HG03442 (cell line): Measurements from ENCODE around the gene KLRC1.
"Not testable (repeated sequence)": the region's sequence is repeated elsewhere in the genome, so short reads cannot be mapped to it uniquely, and the experiment has no call there.

Experiments used
- ATAC-seq: cut with Tn5 transposase; IDR thresholded peaks from one replicate; pipeline ENCODE4 v1.9.1; 2021; ENCODE audit warnings: mild to moderate bottlenecking, moderate library complexity; ENCODE audit not compliant: unreplicated experiment

KLRC1 gene

GRCh38 chr12:10453156-10453555 lies at the start of gene KLRC1:
Gene KLRC1 (minus strand): TSS chr12:10453377. CDS start chr12:10451156, 2,221 bp downstream.
- ATAC-seq: no peak

- ATAC-seq: no peak
These were observed 47.9 kb upstream of the KLRC1 start for GRCh38 chr12:10501030-10501429.

- ATAC-seq: no peak
These were observed 44.9 kb upstream of the KLRC1 start for GRCh38 chr12:10498042-10498441.

GRCh38 chr12:10497602-10498001 lies 44.4 kb upstream of the KLRC1 start:
- ATAC-seq: no peak

GRCh38 chr12:10491766-10492165 lies 38.6 kb upstream of the KLRC1 start:
- ATAC-seq: no peak

DNA sequence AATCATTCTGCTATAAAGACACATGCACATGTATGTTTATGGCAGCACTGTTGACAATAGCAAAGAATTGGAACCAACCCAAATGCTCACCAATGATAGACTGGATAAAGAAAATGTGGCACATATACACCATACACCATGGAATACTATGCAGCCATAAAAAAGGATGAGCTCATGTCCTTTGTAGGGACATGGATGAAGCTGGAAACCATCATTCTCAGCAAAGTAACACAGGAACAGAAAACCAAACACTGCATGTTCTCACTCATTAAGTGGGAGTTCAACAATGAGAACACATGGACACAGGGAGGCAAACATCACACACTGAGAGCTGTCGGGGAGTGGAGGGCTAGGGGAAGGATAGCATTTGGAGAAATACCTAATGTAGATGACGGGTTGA lies 34.2 kb upstream of the KLRC1 start:
- ATAC-seq: not testable (repeated sequence)

DNA sequence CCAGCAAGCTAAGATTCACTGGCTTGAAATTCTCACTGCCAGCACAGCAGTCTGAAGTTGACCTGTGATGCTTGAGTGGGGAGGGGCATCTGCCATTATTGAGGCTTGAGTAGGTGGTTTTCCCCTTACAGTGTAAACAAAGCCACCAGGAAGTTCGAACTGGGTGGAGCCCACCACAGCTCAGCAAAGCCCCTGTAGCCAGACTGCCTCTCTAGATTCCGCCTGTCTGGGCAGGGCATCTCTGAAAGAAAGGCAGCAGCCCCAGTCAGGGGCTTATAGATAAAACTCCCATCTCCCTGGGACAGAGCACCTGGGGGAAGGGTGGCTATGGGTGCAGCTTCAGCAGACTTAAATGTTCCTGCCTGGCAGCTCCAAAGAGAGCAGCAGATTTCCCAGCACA lies 28.7 kb upstream of the KLRC1 start:
- ATAC-seq: not testable (repeated sequence)

DNA sequence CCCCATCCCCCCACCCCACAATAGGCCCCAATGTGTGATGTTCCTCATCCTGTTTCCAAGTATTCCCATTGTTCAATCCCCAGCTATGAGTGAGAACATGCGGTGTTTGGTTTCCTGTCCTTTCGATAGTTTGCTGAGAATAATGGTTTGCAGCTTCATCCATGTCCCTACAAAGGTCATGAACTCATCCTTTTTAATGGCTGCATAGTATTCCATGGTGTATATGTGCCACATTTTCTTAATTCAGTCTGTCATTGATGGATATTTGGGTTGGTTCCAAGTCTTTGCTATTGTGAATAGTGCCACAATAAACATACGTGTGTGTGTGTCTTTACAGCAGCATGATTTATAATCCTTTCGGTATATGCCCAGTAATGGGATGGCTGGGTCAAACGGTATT lies 19.6 kb upstream of the KLRC1 start:
- ATAC-seq: not testable (repeated sequence)

GRCh38 chr12:10469701-10470100 lies 16.5 kb upstream of the KLRC1 start:
- ATAC-seq: no peak

DNA sequence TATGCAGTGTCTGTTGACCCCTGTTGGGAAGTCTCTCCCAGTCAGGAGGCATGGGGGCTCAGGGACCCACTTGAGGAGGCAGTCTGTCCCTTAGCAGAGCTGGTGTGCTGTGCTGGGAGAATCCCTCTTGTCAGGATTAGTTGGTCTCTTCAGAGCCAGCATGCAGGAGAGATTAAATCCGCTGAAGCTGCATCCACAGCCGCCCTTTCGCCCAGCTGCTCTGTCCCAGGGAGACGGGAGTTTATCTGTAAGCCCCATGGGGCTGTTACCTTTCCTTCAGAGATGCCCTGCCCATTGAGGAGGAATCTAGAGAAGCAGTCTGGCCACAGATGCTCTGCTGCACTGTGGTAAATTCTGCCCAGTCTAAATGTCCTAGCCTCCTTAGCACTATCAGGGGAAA lies 13.1 kb upstream of the KLRC1 start:
- no peak for ATAC-seq

- ATAC-seq: no peak
These were observed 4.6 kb upstream of the KLRC1 start for GRCh38 chr12:10457760-10458159.

DNA sequence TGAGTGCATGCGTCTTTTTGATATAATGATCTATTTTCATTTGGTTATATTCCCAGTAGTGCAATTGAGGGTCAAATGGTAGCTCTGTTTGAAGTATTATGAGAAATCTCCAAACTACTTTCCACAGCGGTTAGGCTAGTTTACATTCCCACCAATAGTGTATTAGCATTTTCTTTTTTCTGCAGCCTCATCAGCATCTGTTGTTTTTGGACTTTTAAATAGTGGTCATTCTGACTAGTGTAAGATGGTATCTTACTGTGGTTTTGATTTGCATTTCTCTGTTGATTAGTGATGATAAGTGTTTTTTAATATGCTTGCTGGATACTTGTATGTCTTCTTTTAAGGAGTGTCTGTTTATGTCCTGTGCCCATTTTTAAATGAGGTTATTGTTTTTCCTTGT lies 3.7 kb upstream of the KLRC1 start:
- ATAC-seq: no peak

DNA sequence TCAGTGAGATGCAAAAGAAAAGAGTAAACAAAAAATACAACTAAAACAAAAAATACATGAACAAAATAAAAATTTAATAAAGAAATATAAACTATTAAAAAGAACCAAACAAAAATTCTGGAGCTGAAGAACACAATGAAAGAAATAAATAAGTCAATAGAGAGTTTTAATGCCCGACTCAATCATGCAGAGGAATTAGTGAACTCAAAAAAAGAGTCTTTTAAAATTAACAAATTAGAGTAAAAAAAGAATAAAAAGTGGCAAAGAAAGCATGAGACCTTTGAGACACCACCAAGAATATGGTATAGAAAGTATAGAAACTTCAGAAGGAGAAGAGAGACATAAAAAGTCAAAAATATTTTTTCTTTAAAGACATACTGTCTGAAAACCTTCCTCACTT lies 2.6 kb upstream of the KLRC1 start:
- no peak for ATAC-seq

DNA sequence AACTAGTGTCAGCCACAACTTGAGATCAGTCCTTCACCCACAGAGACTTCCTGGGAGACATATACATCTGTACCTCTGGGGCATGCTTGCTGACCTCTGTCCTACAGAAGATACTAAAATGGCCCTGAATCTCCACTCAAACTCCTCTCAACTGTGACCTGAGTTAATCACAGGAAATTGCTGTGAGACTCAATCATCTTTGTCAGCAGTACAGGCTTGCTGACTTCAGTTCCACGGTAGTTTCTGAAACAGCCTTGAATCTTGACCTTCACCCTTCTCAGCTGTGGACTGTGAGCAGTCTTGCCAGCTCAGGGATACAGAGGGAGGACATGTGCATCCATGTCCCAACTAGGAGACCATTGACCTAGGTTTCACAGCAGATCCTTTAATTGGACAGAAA lies 1.4 kb upstream of the KLRC1 start:
- ATAC-seq: no peak

DNA sequence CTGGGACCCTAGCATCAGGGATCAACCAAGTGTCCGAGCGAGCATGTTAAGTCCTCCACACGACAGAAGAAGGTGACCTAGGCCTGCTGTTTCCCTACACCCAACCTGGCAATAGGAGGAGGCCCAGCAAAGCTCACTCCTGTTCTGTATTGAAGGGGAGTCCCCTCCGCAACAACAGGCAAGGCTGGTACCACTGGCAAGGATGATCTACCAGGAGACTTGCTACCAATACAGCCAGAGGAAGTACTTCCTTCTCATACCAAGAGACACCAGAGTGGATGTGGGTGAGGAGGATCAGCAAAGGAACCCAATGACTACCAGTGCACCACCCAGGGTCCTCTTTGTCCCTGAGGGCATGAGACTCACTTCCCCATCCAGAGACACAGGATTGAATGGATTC lies 4.9 kb downstream of the KLRC1 start:
- no peak for ATAC-seq

- not testable (repeated sequence) for ATAC-seq
These were observed 7.1 kb downstream of the KLRC1 start for GRCh38 chr12:10446052-10446451.

- ATAC-seq: not testable (repeated sequence)
These were observed 12.0 kb downstream of the KLRC1 start for GRCh38 chr12:10441144-10441543.

DNA sequence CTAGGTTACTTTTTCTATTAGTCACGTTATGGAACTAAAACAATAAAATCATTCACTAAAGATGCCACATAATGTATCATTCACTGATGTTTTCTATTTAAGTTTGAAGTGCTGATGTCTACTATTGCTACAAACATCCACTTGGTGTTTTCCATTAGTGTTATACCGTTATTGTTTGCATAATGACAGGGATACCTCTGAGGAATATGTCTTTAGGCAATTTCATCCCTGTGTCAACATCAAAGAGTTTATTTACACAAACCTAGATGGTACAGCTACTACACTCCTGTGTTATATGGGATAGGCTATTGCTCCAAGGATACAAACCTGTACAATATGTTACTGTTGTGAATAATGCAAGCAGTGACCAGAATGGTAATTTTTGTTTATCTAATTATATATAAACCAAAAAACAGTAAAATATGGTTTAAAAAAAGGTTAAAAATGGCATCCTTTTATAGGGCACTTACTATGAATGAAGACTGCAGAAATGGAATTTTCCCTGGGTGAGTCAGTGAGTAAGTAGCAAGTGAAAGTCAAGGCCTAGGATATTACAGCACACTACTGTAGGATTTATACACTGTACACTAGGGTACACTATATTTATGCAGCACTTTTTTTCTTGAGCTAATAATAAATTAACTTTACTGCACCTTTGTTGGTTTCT lies 13.4 kb downstream of the KLRC1 start:
- ATAC-seq: not testable (repeated sequence)

DNA sequence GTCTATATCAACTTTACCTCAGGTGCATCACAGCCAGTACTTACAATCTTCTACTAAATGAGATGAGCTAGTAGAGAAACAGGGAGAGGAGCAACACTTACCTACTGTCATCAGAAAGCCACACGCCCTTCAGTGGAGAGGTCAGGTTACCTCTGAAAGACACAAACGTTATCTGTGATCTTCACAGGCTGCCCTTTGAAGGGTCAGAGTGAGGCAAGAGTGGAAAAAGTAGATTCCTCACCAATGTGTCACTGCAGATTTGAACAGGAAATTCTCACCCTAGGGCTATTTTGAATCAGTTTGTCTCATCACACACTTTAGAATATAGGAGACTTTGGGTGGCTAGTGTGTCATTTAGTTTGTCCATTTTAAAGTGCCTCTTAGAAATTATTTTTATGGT lies 15.6 kb downstream of the KLRC1 start:
- not testable (repeated sequence) for ATAC-seq

GRCh38 chr12:10435816-10436215 lies 17.4 kb downstream of the KLRC1 start, which contains the start of gene KLRC2:
Gene KLRC2 (minus strand): TSS chr12:10436010. CDS start chr12:10435986, 24 bp downstream.
- ATAC-seq: not testable (repeated sequence)

- not testable (repeated sequence) for ATAC-seq
These were observed 22.6 kb downstream of the KLRC1 start for GRCh38 chr12:10430623-10431022.

DNA sequence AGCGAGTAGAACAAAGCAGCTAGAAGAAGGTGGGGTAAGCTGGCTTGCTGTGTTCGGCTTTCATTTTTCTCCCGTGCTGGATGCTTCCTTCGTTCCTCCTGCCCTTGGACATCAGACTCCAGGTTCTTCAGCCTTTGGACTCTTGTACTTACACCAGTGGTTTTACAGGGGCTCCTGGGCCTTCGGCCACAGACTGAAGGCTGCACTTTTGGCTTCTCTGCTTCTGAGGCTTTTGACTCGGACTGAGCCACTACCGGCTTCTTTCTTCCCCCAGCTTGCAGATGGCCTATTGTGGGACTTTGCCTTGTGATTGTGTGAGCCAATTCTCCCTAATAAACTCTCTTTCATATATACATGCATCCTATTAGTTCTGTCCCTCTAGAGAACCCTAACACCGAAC lies 27.2 kb downstream of the KLRC1 start:
- ATAC-seq: not testable (repeated sequence)
